ENCODE results near the gene MCF2L2.

MCF2L2 gene

GRCh38 chr3:183369117-183369516 lies 59.3 kb downstream of the MCF2L2 start:
- DNase-seq (ENCODE audit: low spot score), result no peak

GRCh38 chr3:183360971-183361624 lies 67.3 kb downstream of the MCF2L2 start:
- no peak for DNase-seq (ENCODE audit: low spot score)

DNA sequence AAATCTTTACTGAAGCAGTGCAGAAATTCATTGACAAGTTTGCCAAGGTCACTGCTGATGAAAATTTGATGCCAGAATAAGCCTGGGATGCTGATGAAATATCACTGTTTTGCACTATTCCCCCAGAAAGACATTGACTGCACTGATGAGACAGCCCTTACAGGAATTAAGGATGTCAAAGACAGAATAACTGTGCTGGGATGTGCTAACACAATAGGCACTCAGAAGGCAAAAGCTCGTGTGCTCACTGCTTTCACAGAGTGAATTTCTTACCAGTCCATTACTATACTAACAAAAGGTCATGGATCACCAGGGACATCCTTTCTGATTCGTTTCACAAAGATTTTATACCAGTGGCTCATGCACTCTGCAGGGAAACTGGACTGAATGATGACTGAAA lies 69.4 kb downstream of the MCF2L2 start:
- no peak for DNase-seq (ENCODE audit: low spot score)

DNA sequence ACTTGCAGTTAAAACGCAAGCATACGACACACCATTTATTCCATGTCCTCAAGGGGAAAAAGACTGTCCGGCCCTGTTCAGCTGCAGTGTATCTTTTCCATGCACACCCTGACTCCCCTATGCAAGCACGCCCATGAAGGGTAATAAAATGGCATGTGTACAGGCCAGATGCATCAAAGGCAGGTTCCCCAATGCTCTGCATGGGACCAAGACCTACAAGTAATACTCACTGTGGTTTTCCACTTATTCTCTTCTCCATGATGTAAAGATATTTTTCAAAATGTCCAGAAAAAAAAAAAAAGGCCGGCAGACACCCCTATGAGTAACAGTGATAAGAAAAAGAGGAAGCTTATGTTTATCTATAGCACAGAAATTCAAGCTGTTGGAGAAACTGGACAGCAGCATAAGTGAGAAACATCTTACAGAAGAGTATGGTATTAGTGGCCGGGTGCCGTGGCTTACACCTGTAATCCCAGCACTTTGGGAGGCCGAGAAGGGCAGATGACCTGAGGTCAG lies 70.8 kb downstream of the MCF2L2 start:
- no peak for DNase-seq (ENCODE audit: low spot score)

DNA sequence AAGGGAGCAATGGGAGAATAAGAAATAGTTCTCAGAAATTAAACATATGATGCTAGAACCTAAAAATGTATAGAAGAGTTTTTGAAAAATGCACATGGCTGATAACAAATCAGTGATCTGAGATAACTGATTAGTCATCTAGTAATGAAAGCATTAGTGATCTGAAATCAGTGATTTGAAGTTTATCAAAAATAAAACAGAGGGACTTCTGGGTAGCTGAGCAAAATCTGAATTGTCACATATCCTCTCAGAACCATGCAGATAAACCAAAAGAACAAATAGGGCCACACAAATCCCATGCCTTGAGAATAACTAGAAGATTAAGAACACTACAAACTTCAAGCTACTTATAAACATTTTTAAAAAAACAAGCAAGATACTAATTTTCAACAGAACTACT lies 71.5 kb downstream of the MCF2L2 start:
- no peak for DNase-seq (ENCODE audit: low spot score)

- no peak for DNase-seq (ENCODE audit: low spot score)
Observed at GRCh38 chr3:183354874-183355273, 73.5 kb downstream of the MCF2L2 start.

DNA sequence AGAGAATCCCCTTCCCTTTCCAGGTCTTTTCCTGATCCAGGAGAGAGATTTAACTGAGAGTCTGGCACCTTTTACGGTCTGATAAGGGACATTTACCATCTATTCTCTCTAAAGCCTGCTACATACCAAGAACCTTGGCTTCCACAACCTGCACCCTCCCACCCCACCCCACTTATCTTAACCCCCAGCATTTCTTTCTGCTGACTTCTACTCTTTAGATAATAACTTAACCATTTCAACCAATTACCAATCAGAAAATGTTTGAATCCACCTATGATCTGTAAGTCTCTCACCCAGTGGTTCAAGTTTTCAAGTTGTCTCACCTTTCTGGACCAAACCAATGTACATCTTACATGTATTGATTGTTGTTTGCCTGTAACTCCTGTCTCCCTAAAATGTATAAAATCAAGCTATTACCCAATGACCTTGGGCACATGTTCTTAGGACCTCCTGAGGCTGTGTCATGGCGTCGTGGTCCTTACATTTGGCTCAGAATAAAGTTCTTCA lies 74.0 kb downstream of the MCF2L2 start:
- no peak for DNase-seq (ENCODE audit: low spot score)

- no peak for DNase-seq (ENCODE audit: low spot score)
Observed at GRCh38 chr3:183353421-183353820, 75.0 kb downstream of the MCF2L2 start.

GRCh38 chr3:183350164-183350563 lies 78.3 kb downstream of the MCF2L2 start:
- no peak for DNase-seq (ENCODE audit: low spot score)

GRCh38 chr3:183349421-183350157 lies 78.8 kb downstream of the MCF2L2 start:
- no peak for DNase-seq (ENCODE audit: low spot score)

DNA sequence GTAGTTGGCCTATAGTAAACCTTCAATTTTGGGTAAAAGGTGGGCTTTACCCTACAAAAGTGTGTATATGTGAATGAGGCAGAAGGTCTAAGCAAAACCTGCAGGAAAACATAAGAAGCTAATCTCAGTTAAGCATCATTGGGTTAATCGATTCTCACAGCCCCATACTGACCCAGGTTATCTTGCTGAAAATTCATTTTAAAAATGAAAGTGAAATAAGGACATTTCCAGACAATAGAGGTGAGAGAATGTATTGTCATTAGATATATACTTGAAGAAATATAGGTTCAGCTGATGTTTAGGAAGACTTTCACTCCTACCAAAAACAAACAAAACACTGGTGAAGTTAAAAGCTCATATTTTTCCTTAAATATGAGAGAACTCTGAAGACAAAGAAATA lies 85.6 kb downstream of the MCF2L2 start:
- DNase-seq (ENCODE audit: low spot score), result no peak

- DNase-seq (ENCODE audit: low spot score), result no peak
Observed at GRCh38 chr3:183341545-183342288, 86.7 kb downstream of the MCF2L2 start.

- DNase-seq (ENCODE audit: low spot score), result no peak
Observed at GRCh38 chr3:183340222-183340621, 88.2 kb downstream of the MCF2L2 start.

- DNase-seq (ENCODE audit: low spot score), result no peak
Observed at GRCh38 chr3:183339461-183340086, 88.8 kb downstream of the MCF2L2 start.

DNA sequence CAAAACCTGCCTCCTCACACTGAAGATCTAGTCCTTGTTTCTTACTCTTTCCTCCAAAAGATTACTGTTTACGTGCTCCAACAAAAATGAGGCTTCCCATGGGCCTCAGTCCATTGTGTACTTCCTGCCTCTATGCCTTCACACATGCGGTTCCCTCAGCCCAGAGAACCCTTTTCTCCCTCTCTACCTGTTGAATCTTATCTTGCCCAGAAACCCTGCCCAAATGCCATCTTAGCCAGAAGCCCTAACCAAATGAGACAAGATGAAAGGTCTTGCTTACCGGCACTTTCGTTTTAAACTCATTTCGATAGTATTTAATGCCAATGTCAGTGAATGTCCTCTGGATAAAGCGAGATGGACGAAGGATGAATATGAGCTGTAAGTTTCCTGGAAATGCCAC lies 89.9 kb downstream of the MCF2L2 start:
- DNase-seq (ENCODE audit: low spot score), result no peak

GRCh38 chr3:183332487-183332886 lies 95.9 kb downstream of the MCF2L2 start:
- no peak for DNase-seq (ENCODE audit: low spot score)

- no peak for DNase-seq (ENCODE audit: low spot score)
Observed at GRCh38 chr3:183331498-183331897, 96.9 kb downstream of the MCF2L2 start.

GRCh38 chr3:183330881-183331280 lies 97.5 kb downstream of the MCF2L2 start:
- no peak for DNase-seq (ENCODE audit: low spot score)

DNA sequence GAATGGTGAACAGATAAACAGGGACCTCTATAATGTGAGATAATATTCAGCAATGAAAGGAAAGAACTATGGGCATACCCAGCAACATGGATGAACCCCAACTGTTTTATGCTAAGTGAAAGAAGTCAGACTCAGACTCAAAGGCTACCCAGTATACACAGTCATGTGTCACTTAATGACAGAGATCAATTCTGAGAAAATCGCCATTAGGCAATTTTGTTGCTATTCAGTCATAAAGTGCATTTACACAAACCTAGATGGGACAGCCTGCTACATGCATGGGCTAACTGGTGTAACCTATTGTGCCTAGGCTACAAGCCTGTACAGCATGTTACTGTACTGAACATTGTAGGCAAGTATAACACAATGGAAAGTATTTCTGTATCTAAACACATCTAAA lies 98.9 kb downstream of the MCF2L2 start:
- no peak for DNase-seq (ENCODE audit: low spot score)

GRCh38 chr3:183328823-183329222 lies 99.6 kb downstream of the MCF2L2 start:
- DNase-seq (ENCODE audit: low spot score), result no peak

DNA sequence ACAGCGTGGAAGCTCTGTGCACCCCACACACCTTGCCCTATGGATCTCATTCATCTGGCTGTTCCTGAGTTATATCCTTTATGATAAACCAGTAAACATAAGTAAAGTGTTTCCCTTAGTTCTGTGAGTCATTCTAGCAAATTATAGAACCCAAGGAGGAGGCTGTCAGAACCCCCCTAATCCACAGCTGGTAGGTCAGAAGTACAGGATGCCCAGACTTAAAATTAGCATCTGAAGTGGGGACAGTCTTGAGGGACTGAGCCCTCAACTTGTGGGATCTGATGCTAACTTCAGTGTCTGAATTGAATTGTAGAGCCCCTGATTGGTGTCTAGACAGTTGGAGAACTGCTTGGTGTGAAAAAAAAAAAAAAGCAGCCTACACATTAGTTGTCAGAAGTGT lies 100.3 kb downstream of the MCF2L2 start:
- DNase-seq (ENCODE audit: low spot score), result no peak

DNA sequence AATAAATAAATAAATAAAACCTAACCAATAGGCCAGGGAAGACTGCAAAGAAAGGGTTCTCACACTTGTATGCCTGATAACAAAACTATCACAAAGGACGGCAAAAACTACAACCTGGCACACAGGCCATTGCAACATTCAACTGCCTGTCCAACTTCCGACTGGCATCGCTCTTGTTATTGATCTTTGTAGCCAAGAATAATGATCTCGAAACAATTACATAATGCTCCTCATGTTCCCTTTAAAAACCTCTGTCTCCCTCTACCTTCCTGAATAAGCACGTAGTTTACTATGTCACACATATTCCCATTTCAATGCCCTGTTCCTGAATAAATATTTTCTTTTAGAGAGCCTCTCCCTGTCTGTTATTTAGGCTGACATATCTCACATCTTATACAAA lies 101.1 kb downstream of the MCF2L2 start:
- no peak for DNase-seq (ENCODE audit: low spot score)

Measured in kidney capillary endothelial cell (primary cell).